GM23338 (cell line): Measurements from ENCODE around the gene KCNJ4. TPM values are rescaled to one million over a fixed set of nuclear protein-coding genes. Genes with fewer than 3 reads are reported as not detected.
A peak's percentile ranks its signal among the peaks of the same experiment; 100 is the strongest.

Experiments used
- ATAC-seq: fragments of 200-7000 bp; cut with Tn5 transposase; 3 replicates; pipeline ENCODE4 v1.9.1; 2020
- DNase-seq: peaks from one replicate; pipeline ENCODE4 v3.0.0-alpha.2; 2015; ENCODE audit warnings: low spot score
- H2AFZ ChIP-seq: fragments of 200-600 bp; sonication (generic); 2 replicates; pipeline ENCODE4 v1.8.0; 2016; ENCODE audit warnings: antibody characterized with exemption, mild to moderate bottlenecking, moderate library complexity
- H3F3A ChIP-seq: fragments of 200-600 bp; sonication (generic); replicated peaks from 2 replicates; pipeline ENCODE4 v1.8.0; 2017; ENCODE audit warnings: antibody characterized with exemption, mixed run types, low read depth
- H3K27ac ChIP-seq: fragments of 200-600 bp; sonication (generic); 2 replicates; pipeline ENCODE4 v1.6.1; 2016; ENCODE audit warnings: low read depth
- H3K27me3 ChIP-seq: fragments of 200-600 bp; sonication (generic); 2 replicates; pipeline ENCODE4 v1.8.0; 2016; ENCODE audit warnings: mild to moderate bottlenecking, mixed run types, moderate library complexity; ENCODE audit not compliant: insufficient read depth
- H3K36me3 ChIP-seq: fragments of 200-600 bp; sonication (generic); 2 replicates; pipeline ENCODE4 v1.8.0; 2016; ENCODE audit warnings: mild to moderate bottlenecking; ENCODE audit not compliant: insufficient read depth
- H3K4me1 ChIP-seq: fragments of 200-600 bp; sonication (generic); 2 replicates; pipeline ENCODE4 v1.8.0; 2016; ENCODE audit warnings: mild to moderate bottlenecking, moderate library complexity; ENCODE audit not compliant: insufficient read depth
- H3K4me2 ChIP-seq: fragments of 200-600 bp; sonication (generic); 2 replicates; pipeline ENCODE4 v1.7.1; 2017; ENCODE audit warnings: mixed run types
- H3K4me3 ChIP-seq: fragments of 200-600 bp; sonication (generic); 2 replicates; pipeline ENCODE4 v1.6.1; 2016; ENCODE audit warnings: mixed run types
- H3K79me2 ChIP-seq: fragments of 200-600 bp; sonication (generic); replicated peaks from 2 replicates; pipeline ENCODE4 v1.8.0; 2017; ENCODE audit warnings: mild to moderate bottlenecking; ENCODE audit not compliant: insufficient read depth
- H3K9me2 ChIP-seq: fragments of 200-600 bp; sonication (generic); 2 replicates; pipeline ENCODE4 v1.8.0; 2017; ENCODE audit not compliant: insufficient read depth
- H4K20me1 ChIP-seq: fragments of 200-600 bp; sonication (generic); replicated peaks from 2 replicates; pipeline ENCODE4 v1.8.0; 2017; ENCODE audit warnings: mild to moderate bottlenecking; ENCODE audit not compliant: insufficient read depth
- H3K27ac Mint-ChIP-seq: 2 replicates; pipeline ENCODE4 v1.8.0; 2020; ENCODE audit warnings: inconsistent platforms, mild to moderate bottlenecking, moderate library complexity, mixed read lengths
- H3K27me3 Mint-ChIP-seq: 3 replicates; pipeline ENCODE4 v1.8.0; 2022; ENCODE audit warnings: low read depth, mild to moderate bottlenecking, moderate library complexity, mixed read lengths, inconsistent platforms; ENCODE audit not compliant: insufficient read depth, poor library complexity
- H3K36me3 Mint-ChIP-seq: 3 replicates; pipeline ENCODE4 v1.8.0; 2021; ENCODE audit warnings: low read depth, mild to moderate bottlenecking, inconsistent platforms, moderate library complexity, mixed read lengths
- H3K4me1 Mint-ChIP-seq: 3 replicates; pipeline ENCODE4 v1.8.0; 2020; ENCODE audit warnings: mild to moderate bottlenecking, inconsistent platforms, mixed read lengths
- H3K4me3 Mint-ChIP-seq: 3 replicates; pipeline ENCODE4 v1.8.0; 2021; ENCODE audit warnings: moderate library complexity, mild to moderate bottlenecking, inconsistent platforms, mixed read lengths
- H3K9me3 Mint-ChIP-seq: 3 replicates; pipeline ENCODE4 v1.8.0; 2020; ENCODE audit warnings: moderate library complexity, mild to moderate bottlenecking, inconsistent platforms, mixed read lengths
- CTCF ChIP-seq, 2 experiments: fragments of 200-600 bp in 1 of 2; sonication (generic) in 1 of 2; conservative IDR thresholded peaks; 2 replicates each; pipeline versions ENCODE4 v1.5.1 to v1.6.1; 2016 to 2017; ENCODE audit warnings: antibody characterized with exemption in 2 of 2, low read depth in 2 of 2, mild to moderate bottlenecking in 2 of 2, moderate library complexity in 1 of 2
- POLR2AphosphoS5 ChIP-seq: IDR thresholded peaks from 2 replicates; pipeline ENCODE4 v1.6.1; 2016; ENCODE audit warnings: antibody characterized with exemption, low read depth
- ZNF462 ChIP-seq: fragments of 250-450 bp; sonication (Bioruptor Pico); IDR thresholded peaks from 2 replicates; pipeline ENCODE4 v1.5.0; 2020; ENCODE audit warnings: mild to moderate bottlenecking, moderate library complexity
- polyA plus RNA-seq: library from polyadenylated mRNA; unstranded; fragments of >200 nt; fragmentation: Nextera tagmentation; extraction: Ambion mirVana; gene quantifications from 2 replicates; pipeline ENCODE4 v1.2.1, GENCODE V29; 2016
- total RNA-seq: library from RNA; depleted of rRNA; stranded (reverse); fragments of >200 nt; shearing (Covaris generic); gene quantifications from 2 replicates; pipeline ENCODE4 v1.2.3, GENCODE V29; 2014

The KCNJ4 gene
- total and polyA plus RNA-seq, 2 experiments from 2014 or later = 0.23 to 1.3 TPM

GRCh38 chr22:38414009-38414395 lies 41.0 kb downstream of the KCNJ4 start (continued):
- no peak for TF ChIP-seq ZNF462

- Mint-ChIP-seq H3K27ac (no peak overlapping the region), H3K4me1 (peaks cover 13% of the 10 kb centered on the region), H3K9me3 (peaks cover 20% of the 10 kb centered on the region), H3K4me3 (no peak overlapping the region), H3K27me3 (peaks cover 24% of the 10 kb centered on the region), H3K36me3 (peaks cover 7% of the 10 kb centered on the region)
- H3K4me1 ChIP-seq = no peaks in the 10 kb centered on the region; the same call in 1 of the 2 replicates
- H3K27me3 ChIP-seq = no peaks in the 10 kb centered on the region
- no peak overlapping the region; the same call in 1 of the 2 replicates for H2AFZ ChIP-seq
- no peak overlapping the region for H3K27ac ChIP-seq
- TF ChIP-seq CTCF (conservative IDR thresholded peaks at IDR 0.05; ENCODE audit: low read depth in 2 of 2) (no peak), POLR2AphosphoS5 (no peak)
- H3K4me2 ChIP-seq = 0 out of 2 replicates have a peak overlapping the region, but pooled peaks have one; percentile 32
- no peaks in the 10 kb centered on the region for H3K9me2 ChIP-seq
- no peaks in the 10 kb centered on the region for H4K20me1 ChIP-seq
- H3K36me3 ChIP-seq = no peaks in the 10 kb centered on the region
- ATAC-seq (peak; percentile 37), DNase-seq (no peak)
- H3F3A ChIP-seq = peaks cover 8% of the 10 kb centered on the region; the same call in 1 of the 2 replicates
- no peaks in the 10 kb centered on the region for H3K79me2 ChIP-seq
- H3K4me3 ChIP-seq = peak overlapping the region; percentile 50; the same call in 1 of the 2 replicates
Observed at GRCh38 chr22:38413085-38414008, 41.7 kb downstream of the KCNJ4 start.
